PC-9 (cell line): Measurements from ENCODE around the gene TRPM5.

Source experiments
- CTCF ChIP-seq: fragments of 200-600 bp; sonication (generic); conservative IDR thresholded peaks from 2 replicates; pipeline ENCODE4 v1.6.1; 2017; ENCODE audit warnings: mixed run types, antibody characterized with exemption, mild to moderate bottlenecking, moderate library complexity
- EZH2 ChIP-seq: fragments of 200-600 bp; sonication (generic); IDR thresholded peaks from 2 replicates; pipeline ENCODE4 v1.8.0; 2017; ENCODE audit warnings: antibody characterized with exemption, low read depth

- TF ChIP-seq CTCF = no peak
- TF ChIP-seq EZH2 = no peak
Measured at GRCh38 chr11:2440646-2441045, 3.7 kb downstream of the TRPM5 start.
